ENCODE results near the gene HOMER2. TPM values are rescaled to one million over a fixed set of nuclear protein-coding genes. Genes with fewer than 3 reads are reported as not detected.
A peak's percentile ranks its signal among the peaks of the same experiment; 100 is the strongest.

Gene HOMER2
- total and polyA plus RNA-seq, 9 of the 15 experiments (the other 6 are each of a cell fraction or from before 2014, with no cell fraction given), result 0.13 to 0.47 (median 0.29) TPM; not detected in 1

DNA sequence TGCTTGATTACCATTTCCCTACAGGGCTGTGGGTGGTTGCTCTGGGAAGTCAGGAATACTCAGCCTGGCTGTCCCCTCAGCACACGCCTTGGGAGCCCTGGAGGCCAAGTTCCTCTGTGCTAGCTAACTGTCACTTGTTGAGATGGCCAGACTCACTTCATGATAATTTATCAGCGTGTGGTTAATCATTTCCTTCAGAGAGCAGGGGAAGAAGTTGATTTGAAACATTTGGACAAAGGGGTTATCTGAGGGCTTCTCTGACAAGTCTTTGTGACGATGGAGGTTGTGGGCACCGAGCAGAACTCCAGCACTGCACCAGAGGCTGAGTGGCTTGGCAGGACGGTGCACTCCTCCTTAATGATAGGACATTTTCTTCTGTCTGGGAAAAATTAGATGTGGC, 81.2 kb downstream of the HOMER2 start:
- H3K27me3 ChIP-seq (ENCODE audit: control insufficient read depth in 2 of 2, insufficient read depth in 2 of 2, low read length in 2 of 2), result peaks cover 36 to 53% of the 10 kb centered on the region in 2 experiments
- H2AFZ ChIP-seq (ENCODE audit: low read depth, low read length), result no peak overlapping the region
- no peak overlapping the region for H3K27ac ChIP-seq (ENCODE audit: extremely low read depth, low read depth, low read length)
- no peaks in the 10 kb centered on the region for H4K20me1 ChIP-seq (replicated peaks; ENCODE audit: control insufficient read depth, insufficient read depth, low read length)
- H3K4me2 ChIP-seq (ENCODE audit: insufficient read depth, low read length), result no peak overlapping the region
- H3K9ac ChIP-seq (ENCODE audit: insufficient read depth in 1 of 2, low read depth in 2 of 2, low read length in 2 of 2), result no peak overlapping the region
- no peak overlapping the region for H3K4me3 ChIP-seq
- TF ChIP-seq MEIS2 (IDR thresholded peaks at IDR 0.05; ENCODE audit: partially characterized antibody) (peak; percentile 46), DLX4 (CRISPR knock-in tag; IDR thresholded peaks at IDR 0.05) (no peak)
- intact Hi-C loops (cut with micrococcal nuclease) (no loop called here), in situ Hi-C loops (cut with MboI) (no loop called here)
- peaks cover 0 to 7% of the 10 kb centered on the region in 2 experiments; a peak in 3 of 5 replicates for H3K4me1 ChIP-seq (replicated peaks in 1 of 2; ENCODE audit: control insufficient read depth in 2 of 2, insufficient read depth in 2 of 2, low read length in 2 of 2)
- peak; percentile 6 for FAIRE-seq
- CTCF ChIA-PET (ENCODE audit: low intra/inter-chr PET ratio), result no interaction called here
- no peaks in the 10 kb centered on the region for H3K9me3 ChIP-seq (replicated peaks; ENCODE audit: control insufficient read depth, insufficient read depth, low read depth, low read length)
- DNase-seq (ENCODE audit: extremely low read depth in 1 of 4, low spot score in 3 of 4), result no peak
- no peaks in the 10 kb centered on the region for H3K9me1 ChIP-seq (ENCODE audit: control insufficient read depth, insufficient read depth, low read length)
- H3K36me3 ChIP-seq (ENCODE audit: control insufficient read depth, insufficient read depth, low read length), result no peaks in the 10 kb centered on the region
- no peaks in the 10 kb centered on the region for H3K79me2 ChIP-seq (ENCODE audit: control insufficient read depth, insufficient read depth, low read length)
- BruUV-seq (replicated peaks), result no TSS peak
- WGBS (ENCODE audit: insufficient coverage, low coverage, missing lambda C conversion rate), result 4% methylated on average over 5 of the region's 5 CpGs
- peak; percentile 53; the same call in 2 of the 3 replicates for ATAC-seq
- POLR2A ChIA-PET, result interaction anchor here (0.6 to 2.1 kb wide), 5 partner anchors 9 to 100 kb away, joined by 3 to 10 read pairs (median 4); no protein-coding TSS in a partner anchor

DNA sequence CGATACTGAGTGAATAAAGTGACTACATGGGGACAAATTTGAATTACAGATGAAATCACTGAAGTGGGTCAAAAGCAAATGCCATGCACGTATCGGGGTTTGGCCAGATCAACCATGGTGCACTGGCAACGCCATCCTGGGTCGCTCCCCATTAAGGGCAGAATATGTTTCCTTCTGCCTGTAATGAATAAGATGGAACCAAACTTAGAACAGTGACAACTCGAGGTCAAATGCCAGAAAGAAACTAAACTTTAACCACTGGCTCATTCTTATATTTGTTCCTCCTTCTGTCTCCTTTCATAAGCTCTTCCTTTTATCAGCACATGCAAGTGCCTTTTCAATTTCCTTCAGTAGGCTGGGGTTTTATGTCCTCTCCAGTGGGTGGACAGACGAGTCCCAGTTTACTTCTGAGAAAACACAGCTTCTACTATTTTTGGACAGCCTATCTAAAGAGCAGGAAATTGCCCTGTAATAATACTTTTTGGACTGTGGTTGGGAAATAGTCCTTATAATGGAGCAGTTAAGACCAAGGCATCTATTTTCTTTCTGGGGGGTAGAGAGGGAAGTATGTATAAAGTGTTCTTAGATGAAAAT, 81.7 kb downstream of the HOMER2 start:
- no TSS peak for BruUV-seq (replicated peaks)
- no peak overlapping the region for H3K27ac ChIP-seq (ENCODE audit: extremely low read depth, low read depth, low read length)
- CTCF ChIA-PET (ENCODE audit: low intra/inter-chr PET ratio), result no interaction called here
- no peaks in the 10 kb centered on the region for H3K9me1 ChIP-seq (ENCODE audit: control insufficient read depth, insufficient read depth, low read length)
- peaks cover 0 to 7% of the 10 kb centered on the region in 2 experiments; a peak in 3 of 5 replicates for H3K4me1 ChIP-seq (replicated peaks in 1 of 2; ENCODE audit: control insufficient read depth in 2 of 2, insufficient read depth in 2 of 2, low read length in 2 of 2)
- POLR2A ChIA-PET, result interaction anchor here (0.6 to 2.1 kb wide), 6 partner anchors 9 to 510 kb away, joined by 3 to 10 read pairs (median 3); no protein-coding TSS in a partner anchor
- no peaks in the 10 kb centered on the region for H4K20me1 ChIP-seq (replicated peaks; ENCODE audit: control insufficient read depth, insufficient read depth, low read length)
- DNase-seq (ENCODE audit: extremely low read depth in 1 of 4, low spot score in 3 of 4) (no peak), ATAC-seq (peak; percentile 23; the same call in 1 of the 3 replicates), FAIRE-seq (peak; percentile 35)
- no peaks in the 10 kb centered on the region for H3K79me2 ChIP-seq (ENCODE audit: control insufficient read depth, insufficient read depth, low read length)
- peaks cover 33 to 50% of the 10 kb centered on the region in 2 experiments for H3K27me3 ChIP-seq (ENCODE audit: control insufficient read depth in 2 of 2, insufficient read depth in 2 of 2, low read length in 2 of 2)
- H3K4me3 ChIP-seq, result no peak overlapping the region
- H2AFZ ChIP-seq (ENCODE audit: low read depth, low read length), result no peak overlapping the region
- no peaks in the 10 kb centered on the region for H3K36me3 ChIP-seq (ENCODE audit: control insufficient read depth, insufficient read depth, low read length)
- intact Hi-C loops (cut with micrococcal nuclease) (no loop called here), in situ Hi-C loops (cut with MboI) (no loop called here)
- no peak overlapping the region for H3K9ac ChIP-seq (ENCODE audit: insufficient read depth in 1 of 2, low read depth in 2 of 2, low read length in 2 of 2)
- no peak overlapping the region for H3K4me2 ChIP-seq (ENCODE audit: insufficient read depth, low read length)
- 0% methylated on average over 7 of the region's 7 CpGs for WGBS (ENCODE audit: insufficient coverage, low coverage, missing lambda C conversion rate)
- H3K9me3 ChIP-seq (replicated peaks; ENCODE audit: control insufficient read depth, insufficient read depth, low read depth, low read length), result no peaks in the 10 kb centered on the region
- TF ChIP-seq ZNF57 (CRISPR knock-in tag; IDR thresholded peaks at IDR 0.05), result no peak
- TF ChIP-seq SMC3 (conservative IDR thresholded peaks at IDR 0.05; ENCODE audit: insufficient read depth, low read depth, low read length), result no peak
- no peak for TF ChIP-seq MCM7 (IDR thresholded peaks at IDR 0.05)
- TF ChIP-seq, protein P1, sequence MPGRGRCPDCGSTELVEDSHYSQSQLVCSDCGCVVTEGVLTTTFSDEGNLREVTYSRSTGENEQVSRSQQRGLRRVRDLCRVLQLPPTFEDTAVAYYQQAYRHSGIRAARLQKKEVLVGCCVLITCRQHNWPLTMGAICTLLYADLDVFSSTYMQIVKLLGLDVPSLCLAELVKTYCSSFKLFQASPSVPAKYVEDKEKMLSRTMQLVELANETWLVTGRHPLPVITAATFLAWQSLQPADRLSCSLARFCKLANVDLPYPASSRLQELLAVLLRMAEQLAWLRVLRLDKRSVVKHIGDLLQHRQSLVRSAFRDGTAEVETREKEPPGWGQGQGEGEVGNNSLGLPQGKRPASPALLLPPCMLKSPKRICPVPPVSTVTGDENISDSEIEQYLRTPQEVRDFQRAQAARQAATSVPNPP (IDR thresholded peaks at IDR 0.05; ENCODE audit: borderline replicate concordance, insufficient read depth, insufficient read length), result no peak
- no peak for TF ChIP-seq IRF1 (CRISPR knock-in tag; IDR thresholded peaks at IDR 0.05; ENCODE audit: borderline replicate concordance)
- TF ChIP-seq MLLT1 (IDR thresholded peaks at IDR 0.05), result no peak
- no peak for TF ChIP-seq GTF2A2 (tag; IDR thresholded peaks at IDR 0.05)

Measured in K562 (cell line).